ENCODE data around the gene CCDC78. TPM values are rescaled to one million over a fixed set of nuclear protein-coding genes. Genes with fewer than 3 reads are reported as not detected.

The CCDC78 gene
- total RNA-seq, 1 donor from 2014 or later, result 0.85 TPM

DNA sequence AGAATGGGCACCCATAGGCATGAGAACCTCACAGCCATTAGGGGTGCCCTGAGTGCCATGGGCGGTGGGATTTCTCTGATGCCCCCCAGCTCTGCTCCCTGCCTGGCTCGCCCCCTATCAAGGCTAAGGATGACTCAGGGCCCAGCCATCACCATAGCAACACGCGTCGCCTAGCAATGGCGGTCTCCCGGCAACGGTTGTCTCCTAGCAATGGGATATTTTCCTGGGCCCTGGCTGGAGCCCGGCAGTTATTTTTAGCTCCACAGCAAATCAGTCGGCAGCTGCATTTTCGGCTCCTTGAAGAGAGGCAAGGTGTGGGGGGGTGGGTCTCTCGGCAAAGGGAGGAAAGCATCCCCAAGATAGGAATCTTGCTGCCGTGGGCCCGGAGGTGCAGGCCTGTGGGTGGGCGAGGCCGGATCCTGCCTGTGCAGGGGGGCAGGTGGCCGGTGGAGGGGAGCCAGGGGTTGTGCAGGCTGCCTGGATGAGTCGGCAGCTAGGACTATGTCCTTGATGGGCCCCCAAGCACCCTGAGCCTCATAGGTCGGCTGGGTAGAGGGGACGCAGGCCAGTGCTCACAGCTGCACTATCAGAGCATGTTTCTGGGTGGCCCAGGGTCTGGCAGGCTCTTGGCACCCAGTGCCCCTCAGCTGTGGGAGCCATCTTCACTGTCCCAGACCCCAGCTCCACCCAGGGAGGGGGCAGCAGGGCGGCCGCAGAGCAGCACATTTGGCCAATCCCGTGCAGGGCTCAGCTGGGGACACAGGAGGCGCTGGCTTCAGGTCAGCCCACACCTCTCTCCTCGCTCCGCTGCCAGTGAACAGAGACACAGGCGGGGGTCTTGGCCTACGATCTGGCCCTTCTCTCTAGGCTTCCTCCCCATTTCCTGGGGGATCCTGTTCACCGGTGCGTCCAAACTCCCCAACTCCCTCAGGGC lies 16.4 kb downstream of the CCDC78 start:
- no peak overlapping the region for H3K4me3 Mint-ChIP-seq (ENCODE audit: unreplicated experiment)
- no peak overlapping the region for H3K27ac Mint-ChIP-seq (ENCODE audit: unreplicated experiment)
- no peaks in the 10 kb centered on the region for H3K4me1 Mint-ChIP-seq (ENCODE audit: unreplicated experiment)
- no peaks in the 10 kb centered on the region for H3K9me3 Mint-ChIP-seq (ENCODE audit: unreplicated experiment)
- TF ChIP-seq CTCF (IDR thresholded peaks at IDR 0.05; ENCODE audit: unreplicated experiment), result no peak
- H3K27me3 Mint-ChIP-seq (ENCODE audit: unreplicated experiment), result peaks cover 27% of the 10 kb centered on the region
- DNase-seq (ENCODE audit: low spot score), result no peak
- H3K36me3 Mint-ChIP-seq (ENCODE audit: low read depth, unreplicated experiment), result no peaks in the 10 kb centered on the region

DNA sequence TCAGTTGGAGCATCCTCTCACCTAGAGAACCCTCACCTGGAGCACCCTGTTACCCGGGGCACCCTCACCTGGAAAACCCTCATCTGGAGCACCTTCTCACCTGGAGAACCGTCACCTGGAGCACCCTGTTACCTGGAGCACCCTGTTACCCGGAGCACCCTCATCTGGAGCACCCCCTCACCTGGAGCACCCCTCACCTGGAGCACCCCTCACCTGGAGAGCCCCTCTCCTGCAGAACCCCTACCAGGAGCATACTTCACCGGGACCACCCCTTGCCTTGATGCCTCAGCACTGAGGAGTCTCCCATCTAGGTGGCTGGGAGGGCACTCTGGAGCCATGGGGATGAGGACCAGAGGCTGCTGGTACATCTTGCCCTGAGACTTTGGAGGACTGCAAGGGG lies 17.3 kb downstream of the CCDC78 start:
- no peak for TF ChIP-seq CTCF (IDR thresholded peaks at IDR 0.05; ENCODE audit: unreplicated experiment)
- H3K27ac Mint-ChIP-seq (ENCODE audit: unreplicated experiment), result no peak overlapping the region
- peaks cover 25% of the 10 kb centered on the region for H3K27me3 Mint-ChIP-seq (ENCODE audit: unreplicated experiment)
- H3K9me3 Mint-ChIP-seq (ENCODE audit: unreplicated experiment), result no peaks in the 10 kb centered on the region
- DNase-seq (ENCODE audit: low spot score), result no peak
- H3K4me1 Mint-ChIP-seq (ENCODE audit: unreplicated experiment), result no peaks in the 10 kb centered on the region
- H3K36me3 Mint-ChIP-seq (ENCODE audit: low read depth, unreplicated experiment), result no peaks in the 10 kb centered on the region
- H3K4me3 Mint-ChIP-seq (ENCODE audit: unreplicated experiment), result no peak overlapping the region

GRCh38 chr16:708019-708418 lies 18.2 kb downstream of the CCDC78 start:
- H3K4me1 Mint-ChIP-seq (ENCODE audit: unreplicated experiment), result no peaks in the 10 kb centered on the region
- no peak for DNase-seq (ENCODE audit: low spot score)
- no peak for TF ChIP-seq CTCF (IDR thresholded peaks at IDR 0.05; ENCODE audit: unreplicated experiment)
- H3K36me3 Mint-ChIP-seq (ENCODE audit: low read depth, unreplicated experiment), result no peaks in the 10 kb centered on the region
- no peak overlapping the region for H3K27ac Mint-ChIP-seq (ENCODE audit: unreplicated experiment)
- H3K4me3 Mint-ChIP-seq (ENCODE audit: unreplicated experiment), result no peak overlapping the region
- peaks cover 23% of the 10 kb centered on the region for H3K27me3 Mint-ChIP-seq (ENCODE audit: unreplicated experiment)
- no peaks in the 10 kb centered on the region for H3K9me3 Mint-ChIP-seq (ENCODE audit: unreplicated experiment)

DNA sequence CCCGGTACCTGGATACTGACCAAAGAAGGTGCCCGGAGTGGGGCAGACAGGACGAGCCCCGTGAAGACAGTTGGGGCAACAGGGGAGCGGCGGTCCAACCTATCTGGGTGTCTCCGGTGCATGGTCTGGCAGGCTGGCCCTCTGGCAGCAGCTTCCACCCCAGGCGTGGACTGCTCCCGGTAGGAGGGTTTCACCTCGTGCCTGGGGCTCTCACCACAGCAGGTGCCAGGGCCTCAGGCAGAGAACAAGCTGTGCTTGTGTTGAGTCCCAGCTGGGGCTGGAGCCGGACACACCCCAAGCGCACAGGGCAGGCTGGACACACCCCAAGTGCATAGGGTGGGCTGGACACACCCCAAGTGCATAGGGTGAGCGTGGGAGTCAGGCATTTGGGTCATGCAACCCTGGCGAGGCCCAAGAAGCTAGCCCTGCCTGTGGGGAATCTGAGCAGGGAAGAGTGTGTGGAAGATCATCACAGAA lies 19.1 kb downstream of the CCDC78 start:
- Mint-ChIP-seq H3K27ac (ENCODE audit: unreplicated experiment) (no peak overlapping the region), H3K4me3 (ENCODE audit: unreplicated experiment) (no peak overlapping the region), H3K27me3 (ENCODE audit: unreplicated experiment) (peaks cover 25% of the 10 kb centered on the region), H3K4me1 (ENCODE audit: unreplicated experiment) (no peaks in the 10 kb centered on the region), H3K36me3 (ENCODE audit: low read depth, unreplicated experiment) (no peaks in the 10 kb centered on the region), H3K9me3 (ENCODE audit: unreplicated experiment) (no peaks in the 10 kb centered on the region)
- no peak for TF ChIP-seq CTCF (IDR thresholded peaks at IDR 0.05; ENCODE audit: unreplicated experiment)
- DNase-seq (ENCODE audit: low spot score), result no peak
